A673 (cell line): ENCODE data around the gene RNASE8.

Experiments
- EZH2 ChIP-seq: fragments of 200-600 bp; sonication (generic); IDR thresholded peaks from 2 replicates; pipeline ENCODE4 v1.6.1; 2017; ENCODE audit warnings: borderline replicate concordance, low read depth, mild to moderate bottlenecking, mixed read lengths, antibody characterized with exemption, low read length; ENCODE audit not compliant: poor library complexity, severe bottlenecking
- TF ChIP-seq, protein P1 (sequence below): fragments of 300-800, 200-600 bp; sonication (generic); conservative IDR thresholded peaks from 2 replicates; pipeline ENCODE4 v1.5.1; 2017; ENCODE audit warnings: low read depth, mild to moderate bottlenecking, antibody characterized with exemption, low read length, moderate library complexity, mixed read lengths

DNA sequence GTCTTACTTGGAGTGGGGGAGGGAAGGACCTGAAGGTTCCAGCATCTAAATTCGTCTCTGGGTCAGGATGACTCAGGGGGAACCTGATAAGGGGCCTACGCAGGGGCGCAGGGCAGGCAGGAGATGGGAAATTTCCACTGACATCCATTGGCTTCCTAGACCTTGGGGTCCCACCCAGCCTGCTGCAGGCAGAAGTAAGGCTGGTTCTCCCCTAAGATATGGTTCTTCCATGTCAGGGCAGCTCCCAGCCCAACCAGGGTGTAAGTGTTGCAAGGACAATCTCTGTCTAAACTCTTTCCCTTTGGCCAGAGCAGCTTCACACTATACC is 30.7 kb upstream of the RNASE8 start:
- TF ChIP-seq, protein P1, sequence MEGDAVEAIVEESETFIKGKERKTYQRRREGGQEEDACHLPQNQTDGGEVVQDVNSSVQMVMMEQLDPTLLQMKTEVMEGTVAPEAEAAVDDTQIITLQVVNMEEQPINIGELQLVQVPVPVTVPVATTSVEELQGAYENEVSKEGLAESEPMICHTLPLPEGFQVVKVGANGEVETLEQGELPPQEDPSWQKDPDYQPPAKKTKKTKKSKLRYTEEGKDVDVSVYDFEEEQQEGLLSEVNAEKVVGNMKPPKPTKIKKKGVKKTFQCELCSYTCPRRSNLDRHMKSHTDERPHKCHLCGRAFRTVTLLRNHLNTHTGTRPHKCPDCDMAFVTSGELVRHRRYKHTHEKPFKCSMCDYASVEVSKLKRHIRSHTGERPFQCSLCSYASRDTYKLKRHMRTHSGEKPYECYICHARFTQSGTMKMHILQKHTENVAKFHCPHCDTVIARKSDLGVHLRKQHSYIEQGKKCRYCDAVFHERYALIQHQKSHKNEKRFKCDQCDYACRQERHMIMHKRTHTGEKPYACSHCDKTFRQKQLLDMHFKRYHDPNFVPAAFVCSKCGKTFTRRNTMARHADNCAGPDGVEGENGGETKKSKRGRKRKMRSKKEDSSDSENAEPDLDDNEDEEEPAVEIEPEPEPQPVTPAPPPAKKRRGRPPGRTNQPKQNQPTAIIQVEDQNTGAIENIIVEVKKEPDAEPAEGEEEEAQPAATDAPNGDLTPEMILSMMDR: no peak
- TF ChIP-seq EZH2: no peak
